Fibroblast of lung (primary cell): ENCODE measurements around the gene EGR2. TPM values are rescaled to one million over a fixed set of nuclear protein-coding genes. Genes with fewer than 3 reads are reported as not detected.

Experiments used
- DNase-seq, 2 donors: peaks; one replicate each; pipeline versions ENCODE4 v3.0.0 to v3.0.0-alpha.2; 2010; ENCODE audit warnings: low read depth in 2 of 2
- H2AFZ ChIP-seq: 2 replicates; pipeline ENCODE4 v1.5.1; 2012; ENCODE audit warnings: low read length, control low read depth, inconsistent platforms
- H3K27ac ChIP-seq: 2 replicates; pipeline ENCODE4 v1.5.1; 2011; ENCODE audit warnings: low read length, control low read depth; ENCODE audit not compliant: insufficient read depth
- H3K27me3 ChIP-seq: 2 replicates; pipeline ENCODE4 v1.5.1; 2011; ENCODE audit warnings: mild to moderate bottlenecking, low read length; ENCODE audit not compliant: control insufficient read depth, insufficient read depth
- H3K36me3 ChIP-seq: 2 replicates; pipeline ENCODE4 v1.5.1; 2011; ENCODE audit warnings: low read length; ENCODE audit not compliant: control insufficient read depth, insufficient read depth
- H3K4me1 ChIP-seq: 2 replicates; pipeline ENCODE4 v1.5.1; 2011; ENCODE audit warnings: low read length; ENCODE audit not compliant: control insufficient read depth, insufficient read depth; ENCODE audit errors: extremely low read depth
- H3K4me2 ChIP-seq: 2 replicates; pipeline ENCODE4 v1.5.1; 2011; ENCODE audit warnings: low read length, control low read depth; ENCODE audit not compliant: insufficient read depth; ENCODE audit errors: extremely low read depth
- H3K4me3 ChIP-seq, 4 experiments: fragments of 200-600 bp in 1 of 4; sonication (generic) in 1 of 4; replicated peaks in 1 of 4; 2 replicates each; pipeline ENCODE4 v1.5.1; 2011 to 2016; ENCODE audit warnings: low read length in 4 of 4, low read depth in 3 of 4, mild to moderate bottlenecking in 3 of 4, control low read depth in 2 of 4, inconsistent platforms in 1 of 4, mixed read lengths in 1 of 4; ENCODE audit not compliant: insufficient read depth in 1 of 4; ENCODE audit errors: control extremely low read depth in 1 of 4
- H3K79me2 ChIP-seq: 2 replicates; pipeline ENCODE4 v1.5.1; 2012; ENCODE audit warnings: mild to moderate bottlenecking, low read length, inconsistent platforms; ENCODE audit not compliant: control insufficient read depth, insufficient read depth
- H3K9ac ChIP-seq: 2 replicates; pipeline ENCODE4 v1.5.1; 2011; ENCODE audit warnings: mild to moderate bottlenecking, low read length, control low read depth; ENCODE audit not compliant: insufficient read depth
- H3K9me3 ChIP-seq: 2 replicates; pipeline ENCODE4 v1.5.1; 2012; ENCODE audit warnings: low read depth, low read length; ENCODE audit not compliant: control insufficient read depth, insufficient read depth
- H4K20me1 ChIP-seq: 2 replicates; pipeline ENCODE4 v1.5.1; 2011; ENCODE audit warnings: low read length; ENCODE audit not compliant: control insufficient read depth, insufficient read depth; ENCODE audit errors: extremely low read depth
- CTCF ChIP-seq, 2 donors: IDR thresholded peaks in 1 of 2; conservative IDR thresholded peaks in 1 of 2; 1 replicate in 1 of 2; 2 replicates in 1 of 2; pipeline ENCODE4 v1.5.1; 2011 to 2012; ENCODE audit warnings: low read length in 2 of 2, control low read depth in 1 of 2, inconsistent platforms in 1 of 2, low read depth in 1 of 2, mild to moderate bottlenecking in 1 of 2
- EZH2 ChIP-seq: IDR thresholded peaks from 2 replicates; pipeline ENCODE4 v1.5.1; 2012; ENCODE audit warnings: low read length, control low read depth, mild to moderate bottlenecking; ENCODE audit errors: missing control alignments
- polyA plus RNA-seq, 2 donors: library from polyadenylated mRNA; depleted of rRNA in 1 of 2; stranded (reverse) in 1 of 2; unstranded in 1 of 2; fragments of >200 nt; gene quantifications; 2 replicates each; pipeline ENCODE4 v1.2.1, GENCODE V29; 2011 to 2012; ENCODE audit warnings: missing spikeins in 1 of 2
- total RNA-seq: library from RNA; depleted of rRNA; stranded (reverse); fragments of >200 nt; gene quantifications from 2 replicates; pipeline ENCODE4 v1.2.1, GENCODE V29; 2014

EGR2 gene
- total and polyA plus RNA-seq, 2 donors (not counting 1 experiment from before 2014, with no cell fraction given), result 0.08 to 0.33 TPM

DNA sequence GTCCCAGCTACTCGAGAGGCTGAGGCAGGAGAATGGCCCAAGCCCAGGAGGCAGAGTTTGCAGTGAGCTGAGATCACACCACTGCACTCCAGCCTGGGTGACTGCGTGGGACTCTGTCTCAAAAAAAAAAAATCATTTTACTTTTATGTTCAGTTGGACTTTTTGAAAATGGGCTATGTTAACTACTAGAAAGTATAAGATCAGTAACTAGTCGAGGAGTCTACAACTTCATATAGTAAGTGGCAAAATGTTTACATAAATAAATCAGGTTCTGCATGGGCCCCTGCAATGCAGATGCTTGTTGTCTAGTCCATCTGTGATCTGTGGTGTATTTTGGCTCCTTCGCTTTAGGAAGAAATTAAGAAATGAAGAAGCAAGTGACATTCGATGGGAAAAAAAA is 23.9 kb downstream of the EGR2 start:
- Histone ChIP-seq H3K79me2 (no peaks in the 10 kb centered on the region), H3K36me3 (no peaks in the 10 kb centered on the region), H3K9ac (no peak overlapping the region), H2AFZ (no peak overlapping the region), H3K27ac (no peak overlapping the region), H3K27me3 (no peaks in the 10 kb centered on the region), H3K4me2 (no peak overlapping the region), H3K9me3 (no peaks in the 10 kb centered on the region), H4K20me1 (no peaks in the 10 kb centered on the region), H3K4me1 (no peaks in the 10 kb centered on the region), H3K4me3 (no peak overlapping the region)
- DNase-seq, result no peak
- no peak for TF ChIP-seq EZH2
- no peak for TF ChIP-seq CTCF (conservative IDR thresholded peaks at IDR 0.05 in 1 of 2, IDR thresholded peaks at IDR 0.05 in 1 of 2; ENCODE audit: low read depth in 1 of 2, low read length in 2 of 2)

DNA sequence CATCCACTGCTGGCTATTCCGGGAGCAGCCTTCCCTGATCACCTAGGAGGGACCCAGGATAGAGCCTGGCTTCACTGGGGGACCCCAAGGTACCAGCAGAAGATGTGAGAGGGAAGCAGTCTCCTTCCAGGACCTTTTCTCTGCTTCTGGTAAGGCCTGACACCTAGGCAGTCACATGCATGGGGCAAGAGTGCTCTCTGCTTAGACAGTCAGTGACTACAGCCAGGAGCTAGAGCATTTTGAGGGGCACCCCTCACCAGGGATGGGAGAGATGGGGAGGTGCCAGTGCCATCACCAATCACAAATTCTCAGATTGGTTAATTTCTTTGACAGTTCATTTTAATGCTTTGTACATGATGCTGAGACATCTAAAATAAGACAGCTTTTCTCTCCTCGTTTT is 25.6 kb downstream of the EGR2 start:
- no peaks in the 10 kb centered on the region for H3K27me3 ChIP-seq
- H3K79me2 ChIP-seq, result no peaks in the 10 kb centered on the region
- H3K9ac ChIP-seq, result no peak overlapping the region
- DNase-seq, result no peak
- no peaks in the 10 kb centered on the region for H3K36me3 ChIP-seq
- no peak overlapping the region for H3K4me2 ChIP-seq
- H3K4me3 ChIP-seq, result no peak overlapping the region
- H3K4me1 ChIP-seq, result no peaks in the 10 kb centered on the region
- no peak for TF ChIP-seq EZH2
- TF ChIP-seq CTCF (conservative IDR thresholded peaks at IDR 0.05 in 1 of 2, IDR thresholded peaks at IDR 0.05 in 1 of 2; ENCODE audit: low read depth in 1 of 2, low read length in 2 of 2), result no peak
- H2AFZ ChIP-seq, result no peak overlapping the region
- H3K9me3 ChIP-seq, result no peaks in the 10 kb centered on the region
- H4K20me1 ChIP-seq, result no peaks in the 10 kb centered on the region
- H3K27ac ChIP-seq, result no peak overlapping the region

- no peaks in the 10 kb centered on the region for H3K9me3 ChIP-seq
- TF ChIP-seq EZH2 (no peak), CTCF (conservative IDR thresholded peaks at IDR 0.05 in 1 of 2, IDR thresholded peaks at IDR 0.05 in 1 of 2; ENCODE audit: low read depth in 1 of 2, low read length in 2 of 2) (no peak)
- no peaks in the 10 kb centered on the region for H3K79me2 ChIP-seq
- no peaks in the 10 kb centered on the region for H4K20me1 ChIP-seq
- H3K4me2 ChIP-seq, result no peak overlapping the region
- H3K36me3 ChIP-seq, result no peaks in the 10 kb centered on the region
- no peak overlapping the region for H3K9ac ChIP-seq
- no peak overlapping the region for H3K4me3 ChIP-seq
- H3K27ac ChIP-seq, result no peak overlapping the region
- DNase-seq, result no peak
- no peaks in the 10 kb centered on the region for H3K4me1 ChIP-seq
- no peak overlapping the region for H2AFZ ChIP-seq
- H3K27me3 ChIP-seq, result no peaks in the 10 kb centered on the region
Measured at GRCh38 chr10:62790019-62790555, 26.1 kb downstream of the EGR2 start.
